Measurements from ENCODE around the gene NXPH4. TPM values are rescaled to one million over a fixed set of nuclear protein-coding genes. Genes with fewer than 3 reads are reported as not detected.
A peak's percentile ranks its signal among the peaks of the same experiment; 100 is the strongest.

NXPH4 gene
- total and polyA plus RNA-seq, 2 donors (not counting 1 experiment from before 2014, with no cell fraction given), result 3.5 to 8.6 TPM

GRCh38 chr12:57182918-57183575 lies 33.5 kb upstream of the NXPH4 start:
- Histone ChIP-seq H4K20me1 (ENCODE audit: control insufficient read depth, insufficient read depth, low read length, poor library complexity, severe bottlenecking) (no peaks in the 10 kb centered on the region), H3K27ac (ENCODE audit: low read length in 2 of 2) (no peak overlapping the region), H3K4me3 (ENCODE audit: control extremely low read depth in 1 of 5, extremely low read depth in 1 of 5, insufficient read depth in 1 of 5, low read depth in 2 of 5, low read length in 4 of 5) (no peak overlapping the region), H3K27me3 (replicated peaks in 1 of 4; ENCODE audit: control extremely low read depth in 1 of 4, control insufficient read depth in 3 of 4, insufficient read depth in 4 of 4, low read length in 3 of 4) (no peaks in the 10 kb centered on the region), H3K9ac (ENCODE audit: low read length) (no peak overlapping the region), H3K4me2 (replicated peaks; ENCODE audit: low read depth, low read length, poor library complexity, severe bottlenecking) (no peak overlapping the region), H3K9me3 (ENCODE audit: control extremely low read depth in 1 of 3, control insufficient read depth in 2 of 3, insufficient read depth in 1 of 3, low read length in 2 of 3) (no peaks in the 10 kb centered on the region), H3K4me1 (ENCODE audit: control insufficient read depth in 2 of 2, insufficient read depth in 2 of 2, low read length in 2 of 2) (peaks cover 0 to 6% of the 10 kb centered on the region in 2 donors), H2AFZ (ENCODE audit: insufficient read depth, low read depth, low read length, poor library complexity, severe bottlenecking) (no peak overlapping the region), H3K36me3 (replicated peaks in 1 of 2; ENCODE audit: control extremely low read depth in 1 of 2, control insufficient read depth in 1 of 2, extremely low read depth in 1 of 2, insufficient read depth in 2 of 2, low read length in 1 of 2) (no peaks in the 10 kb centered on the region), H3K79me2 (ENCODE audit: control insufficient read depth, insufficient read depth, low read length) (no peaks in the 10 kb centered on the region)
- ATAC-seq (ENCODE audit: low read depth) (peak; percentile 99), DNase-seq (peak; percentile 86)
- peaks cover 2% of the 10 kb centered on the region for H3K27me3 Mint-ChIP-seq
- TF ChIP-seq CTCF (IDR thresholded peaks at IDR 0.05) (peak; percentile 88), EZH2 (IDR thresholded peaks at IDR 0.05; ENCODE audit: borderline replicate concordance, insufficient read depth, low read depth, low read length, poor library complexity, severe bottlenecking) (no peak)
- WGBS (ENCODE audit: insufficient coverage), result 47% methylated on average over 11 of the region's 13 CpGs
- ChIA-PET POLR2A (interaction anchor here (0.5 to 1.1 kb wide), 3 partner anchors 82 to 244 kb away, joined by 3 to 5 read pairs (median 4); no protein-coding TSS in a partner anchor), CTCF (interaction anchor here (0.5 to 7.5 kb wide), 29 partner anchors 8 to 604 kb away, joined by 3 to 108 read pairs (median 5); partner anchors contain the start of genes LRP1 and ZBTB39)
- H3K27ac Mint-ChIP-seq, result peak overlapping the region; percentile 1
- peaks cover 5% of the 10 kb centered on the region for H3K4me1 Mint-ChIP-seq
- no peaks in the 10 kb centered on the region for H3K9me3 Mint-ChIP-seq (ENCODE audit: insufficient read depth)
- intact Hi-C loops (cut with micrococcal nuclease), result loop anchor here (1.0 to 2.0 kb wide), 4 partner anchors 59 to 426 kb away; no protein-coding TSS in a partner anchor
- no peak overlapping the region for H3K4me3 Mint-ChIP-seq

Data from B cell (primary cell).